HepG2 (cell line): ENCODE results near the gene USP32. TPM values are rescaled to one million over a fixed set of nuclear protein-coding genes. Genes with fewer than 3 reads are reported as not detected.

ENCODE experiments used
- ATAC-seq: fragments of 200-7000 bp; cut with Tn5 transposase; 3 replicates; pipeline ENCODE4 v1.9.1; 2020; ENCODE audit warnings: mild to moderate bottlenecking, moderate library complexity
- BruUV-seq: library from RNA; stranded (reverse); fragments of 400-500 nt; replicated peaks from 2 replicates; lab custom pipeline; 2021; lab: Mats Ljungman, UMichigan
- CTCF ChIA-PET: fragments of 300-600 bp; formaldehyde crosslinking; extraction: SDS; loops from one replicate; lab custom pipeline; 2021; ENCODE audit warnings: low total read pairs, inconsistent platforms, low intra/inter-chr PET ratio; lab: Yijun Ruan, JAX
- POLR2A ChIA-PET: fragments of 350-600 bp; sonication (Branson Sonifier 250); formaldehyde crosslinking; loops from one replicate; lab custom pipeline; 2020; ENCODE audit warnings: antibody characterized with exemption, inconsistent platforms; lab: Yijun Ruan, JAX
- DNase-seq: peaks from one replicate; pipeline ENCODE4 v3.0.0-alpha.2; 2015; ENCODE audit warnings: low spot score
- FAIRE-seq: peaks from 3 replicates; lab custom pipeline; 2011; peaks lifted over from hg19 to GRCh38; lab: Jason Lieb, UNC
- H2AFZ ChIP-seq: one replicate; pipeline ENCODE4 v1.6.1; 2011; ENCODE audit warnings: low read length, inconsistent platforms
- H3K27ac ChIP-seq: fragments of 300-600 bp; 3 replicates; pipeline ENCODE4 v1.8.0; 2011; ENCODE audit warnings: mixed run types, mild to moderate bottlenecking, mixed read lengths, low read length, inconsistent platforms; ENCODE audit not compliant: insufficient read depth; ENCODE audit errors: extremely low read length
- H3K27me3 ChIP-seq, 2 experiments: fragments of 200-600 bp in 1 of 2; 2 replicates in 1 of 2; 3 replicates in 1 of 2; pipeline versions ENCODE4 v1.6.0 to v1.8.0; 2011; ENCODE audit warnings: low read length in 2 of 2, mild to moderate bottlenecking in 2 of 2, moderate library complexity in 2 of 2, inconsistent platforms in 1 of 2; ENCODE audit not compliant: insufficient read depth in 2 of 2, control insufficient read depth in 1 of 2
- H3K36me3 ChIP-seq, 2 experiments: fragments of 200-600 bp in 1 of 2; replicated peaks in 1 of 2; 2 replicates in 1 of 2; 3 replicates in 1 of 2; pipeline versions ENCODE4 v1.5.1 to v1.8.0; 2011; ENCODE audit warnings: low read length in 2 of 2, inconsistent platforms in 1 of 2; ENCODE audit not compliant: insufficient read depth in 2 of 2, control insufficient read depth in 1 of 2
- H3K4me1 ChIP-seq: 2 replicates; pipeline ENCODE4 v1.5.1; 2012; ENCODE audit warnings: low read length, inconsistent platforms; ENCODE audit not compliant: insufficient read depth
- H3K4me2 ChIP-seq: 2 replicates; pipeline ENCODE4 v1.6.0; 2011; ENCODE audit warnings: low read depth, low read length, inconsistent platforms
- H3K4me3 ChIP-seq, 3 experiments: fragments of 200-600 bp in 1 of 3; sonication (generic), shearing (Covaris generic) in 1 of 3; replicated peaks in 1 of 3; 2 replicates each; pipeline ENCODE4 v1.5.1; 2011 to 2016; ENCODE audit warnings: low read length in 3 of 3, inconsistent platforms in 2 of 3, low read depth in 2 of 3, mild to moderate bottlenecking in 2 of 3, control low read depth in 1 of 3, mixed read lengths in 1 of 3; ENCODE audit not compliant: insufficient read depth in 1 of 3
- H3K79me2 ChIP-seq: one replicate; pipeline ENCODE4 v1.6.1; 2011; ENCODE audit warnings: low read length, inconsistent platforms; ENCODE audit not compliant: insufficient read depth
- H3K9ac ChIP-seq: 2 replicates; pipeline ENCODE4 v1.6.0; 2011; ENCODE audit warnings: mild to moderate bottlenecking, low read depth, low read length, inconsistent platforms; ENCODE audit not compliant: insufficient read depth
- H3K9me3 ChIP-seq: 2 replicates; pipeline ENCODE4 v1.5.1; 2012; ENCODE audit warnings: mild to moderate bottlenecking, low read length
- H4K20me1 ChIP-seq: 2 replicates; pipeline ENCODE4 v1.6.0; 2011; ENCODE audit warnings: inconsistent platforms, mild to moderate bottlenecking, low read length, moderate library complexity; ENCODE audit not compliant: insufficient read depth
- BCL6 ChIP-seq: IDR thresholded peaks from 2 replicates; pipeline ENCODE4 v1.6.1; 2016; ENCODE audit warnings: missing genetic modification reagents, missing compliant biosample characterization
- CREM ChIP-seq, 2 experiments: sonication (generic) in 1 of 2; formaldehyde crosslinking in 1 of 2; IDR thresholded peaks; 2 replicates each; pipeline versions ENCODE4 v1.4.0 to v1.6.1; 2016 to 2020; ENCODE audit warnings: antibody characterized with exemption in 1 of 2, mild to moderate bottlenecking in 1 of 2, missing genetic modification reagents in 1 of 2
- FOXP1 ChIP-seq, 2 experiments: fragments of 450-650 bp in 1 of 2; IDR thresholded peaks; 2 replicates each; pipeline ENCODE4 v1.6.1; 2017 to 2018; ENCODE audit warnings: antibody characterized with exemption in 1 of 2
- FOXP4 ChIP-seq: sonication (generic); formaldehyde crosslinking; IDR thresholded peaks from 2 replicates; pipeline ENCODE4 v1.4.0; 2020; ENCODE audit warnings: missing genetic modification reagents
- GATAD2A ChIP-seq: IDR thresholded peaks from 2 replicates; pipeline ENCODE4 v1.6.1; 2016
- SOX13 ChIP-seq, 3 experiments: fragments of 450-650 bp in 1 of 3; sonication (generic) in 1 of 3; formaldehyde crosslinking in 1 of 3; IDR thresholded peaks in 2 of 3; conservative IDR thresholded peaks in 1 of 3; 2 replicates each; pipeline versions ENCODE4 v1.5.0 to v1.6.1; 2016 to 2020; ENCODE audit warnings: antibody characterized with exemption in 1 of 3, mild to moderate bottlenecking in 1 of 3, missing compliant biosample characterization in 1 of 3, missing genetic modification reagents in 1 of 3, moderate library complexity in 1 of 3
- TFAP4 ChIP-seq: sonication (generic); IDR thresholded peaks from 2 replicates; pipeline ENCODE4 v1.6.1; 2016; ENCODE audit warnings: low read depth, borderline replicate concordance
- ZNF121 ChIP-seq: sonication (generic); formaldehyde crosslinking; IDR thresholded peaks from 2 replicates; pipeline ENCODE4 v1.5.0; 2020; ENCODE audit warnings: mild to moderate bottlenecking, missing genetic modification reagents
- ZNF207 ChIP-seq: fragments of 450-650 bp; IDR thresholded peaks from 2 replicates; pipeline ENCODE4 v1.6.1; 2016; ENCODE audit warnings: antibody characterized with exemption, borderline replicate concordance
- ZNF773 ChIP-seq: sonication (generic); formaldehyde crosslinking; IDR thresholded peaks from 2 replicates; pipeline ENCODE4 v1.4.0; 2020; ENCODE audit warnings: missing genetic modification reagents, borderline replicate concordance
- ZNF782 ChIP-seq: sonication (generic); formaldehyde crosslinking; IDR thresholded peaks from 2 replicates; pipeline ENCODE4 v1.4.0; 2020; ENCODE audit warnings: missing genetic modification reagents, mild to moderate bottlenecking, borderline replicate concordance
- WGBS: methylation state at CpG from one replicate; pipeline ENCODE4 v1.1.6; 2017; ENCODE audit warnings: low lambda C conversion rate; 5-methylcytosine and 5-hydroxymethylcytosine counted together
- in situ Hi-C: cut with HindIII; loops from 2 replicates; pipeline ENCODE4 v1.10.0; 2017; ENCODE audit warnings: low pct_unique_long_range_greater_than_20kb; ENCODE audit not compliant: extremely low pct_ligation_motif_present
- intact Hi-C: fragments of 100-400 bp; cut with micrococcal nuclease; formaldehyde crosslinking; loops from one replicate; pipeline ENCODE4 v1.10.0; 2022; ENCODE audit not compliant: unreplicated experiment
- polyA plus RNA-seq, 8 experiments: library from polyadenylated mRNA; depleted of rRNA in 3 of 8; stranded (reverse) in 7 of 8; unstranded in 1 of 8; fragments of >200 nt; fragmentation: Illumina TruSeq in 4 of 8; extraction: Trizol in 4 of 8; gene quantifications; 2 replicates each; pipeline versions ENCODE4 v1.2.1 to v1.2.3, GENCODE V29; 2011 to 2016; ENCODE audit warnings: low read depth in 4 of 8, missing spikeins in 1 of 8, mixed read lengths in 1 of 8; ENCODE audit not compliant: insufficient read depth in 1 of 8
- total RNA-seq, 5 experiments: library from RNA; depleted of rRNA; stranded (reverse); fragments of >200 nt; fragmentation: Illumina TruSeq; extraction: Trizol; gene quantifications; 2 replicates each; pipeline ENCODE4 v1.2.3, GENCODE V29; 2016; ENCODE audit warnings: low read depth in 1 of 5
- TF ChIP-seq, protein P1 (sequence below): sonication (generic); formaldehyde crosslinking; IDR thresholded peaks from 2 replicates; pipeline ENCODE4 v1.8.0; 2022; ENCODE audit warnings: low read depth, missing genetic modification reagents

The USP32 gene
- total and polyA plus RNA-seq, 2 of the 13 experiments (the other 11 are each of a cell fraction or from before 2014, with no cell fraction given) = 24.9 to 39.9 TPM

GRCh38 chr17:60358606-60359225 is 33.2 kb downstream of the USP32 start:
- WGBS = 98% methylated on average over 3 of the region's 3 CpGs
- H3K4me1 ChIP-seq = peaks cover 35% of the 10 kb centered on the region
- in situ Hi-C loops (no loop called here), intact Hi-C loops (no loop called here)
- TF ChIP-seq CREM (IDR thresholded peaks at IDR 0.05) = no peak
- TF ChIP-seq CREM (CRISPR knock-in tag; IDR thresholded peaks at IDR 0.05) = no peak
- TF ChIP-seq ZNF773 = no peak
- no peak for TF ChIP-seq ZNF207
- FAIRE-seq (no peak), DNase-seq (no peak), ATAC-seq (no peak)
- H3K4me3 ChIP-seq = no peak overlapping the region
- no peaks in the 10 kb centered on the region for H3K9me3 ChIP-seq
- no peak overlapping the region for H3K27ac ChIP-seq
- peaks cover 11% of the 10 kb centered on the region for H3K79me2 ChIP-seq
- 0 out of 5 replicates have a peak, but pooled peaks cover 0 to 1% of the 10 kb centered on the region in 2 experiments for H3K36me3 ChIP-seq
- no TSS peak for BruUV-seq
- POLR2A ChIA-PET = no interaction called here
- CTCF ChIA-PET = no interaction called here
- H3K9ac ChIP-seq = no peak overlapping the region
- H4K20me1 ChIP-seq = peaks cover 25% of the 10 kb centered on the region; the same call in 1 of the 2 replicates
- no peaks in the 10 kb centered on the region for H3K27me3 ChIP-seq
- H3K4me2 ChIP-seq = no peak overlapping the region
- H2AFZ ChIP-seq = no peak overlapping the region

DNA sequence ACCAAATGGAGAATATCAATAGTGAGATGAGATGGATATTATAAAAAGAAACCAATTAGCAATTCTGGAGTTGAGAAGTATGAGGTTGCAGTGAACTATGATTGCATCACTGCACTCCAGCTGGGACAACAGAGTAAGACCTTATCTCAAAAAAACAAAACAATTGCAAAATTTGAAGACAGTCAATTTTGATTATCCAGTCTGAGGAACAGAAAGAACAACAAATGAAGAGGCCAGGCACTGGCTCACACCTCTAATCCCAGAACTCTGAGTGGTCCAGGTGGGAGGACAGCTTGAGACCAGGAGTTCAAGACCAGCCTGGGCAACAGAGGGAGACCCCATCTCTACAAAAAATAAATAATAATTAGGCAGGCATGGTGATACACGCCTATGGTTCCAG is 35.0 kb downstream of the USP32 start:
- intact Hi-C loops = loop anchor here (2.0 kb wide), 1 partner anchor 34 kb away; no protein-coding TSS in a partner anchor
- no peak for ATAC-seq
- no peak overlapping the region for H2AFZ ChIP-seq
- H3K4me3 ChIP-seq = no peak overlapping the region
- H3K27ac ChIP-seq = no peak overlapping the region
- BruUV-seq = no TSS peak
- ChIA-PET CTCF (no interaction called here), POLR2A (interaction anchor here (2.3 kb wide), 1 partner anchor 34 kb away, joined by 15 read pairs; the partner anchor contains the start of gene USP32)
- no peak for FAIRE-seq
- 100% methylated on average over 1 of the region's 1 CpG for whole genome bisulfite sequencing
- no peak overlapping the region for H3K4me2 ChIP-seq
- H3K79me2 ChIP-seq = peaks cover 15% of the 10 kb centered on the region
- 0 out of 5 replicates have a peak, but pooled peaks cover 0 to 1% of the 10 kb centered on the region in 2 experiments for H3K36me3 ChIP-seq
- no peak overlapping the region for H3K9ac ChIP-seq
- in situ Hi-C loops = no loop called here
- DNase-seq = no peak
- no peaks in the 10 kb centered on the region for H3K9me3 ChIP-seq
- peaks cover 37% of the 10 kb centered on the region for H3K4me1 ChIP-seq
- H3K27me3 ChIP-seq = no peaks in the 10 kb centered on the region
- peaks cover 25% of the 10 kb centered on the region; the same call in 1 of the 2 replicates for H4K20me1 ChIP-seq
- TF ChIP-seq TFAP4 (peak; percentile 69; the same call in 1 of the 2 replicates), SOX13 (IDR thresholded peaks at IDR 0.05) (no peak), SOX13 (CRISPR knock-in tag; conservative IDR thresholded peaks at IDR 0.05 in 1 of 2, IDR thresholded peaks at IDR 0.05 in 1 of 2) (peak in 1 of 2 experiments; percentile 26; a peak in 1 of 4 replicates), BCL6 (CRISPR knock-in tag) (peak; percentile 69; the same call in 1 of the 2 replicates), ZNF782 (CRISPR knock-in tag) (no peak), ZNF121 (CRISPR knock-in tag) (peak; percentile 89), GATAD2A (0 out of 2 replicates have a peak, but pooled peaks have one; percentile 8), FOXP1 (IDR thresholded peaks at IDR 0.05) (no peak), FOXP1 (CRISPR knock-in tag; IDR thresholded peaks at IDR 0.05) (0 out of 2 replicates have a peak, but pooled peaks have one; percentile 6), FOXP4 (peak; percentile 30; the same call in 1 of the 2 replicates)
- TF ChIP-seq, protein P1, sequence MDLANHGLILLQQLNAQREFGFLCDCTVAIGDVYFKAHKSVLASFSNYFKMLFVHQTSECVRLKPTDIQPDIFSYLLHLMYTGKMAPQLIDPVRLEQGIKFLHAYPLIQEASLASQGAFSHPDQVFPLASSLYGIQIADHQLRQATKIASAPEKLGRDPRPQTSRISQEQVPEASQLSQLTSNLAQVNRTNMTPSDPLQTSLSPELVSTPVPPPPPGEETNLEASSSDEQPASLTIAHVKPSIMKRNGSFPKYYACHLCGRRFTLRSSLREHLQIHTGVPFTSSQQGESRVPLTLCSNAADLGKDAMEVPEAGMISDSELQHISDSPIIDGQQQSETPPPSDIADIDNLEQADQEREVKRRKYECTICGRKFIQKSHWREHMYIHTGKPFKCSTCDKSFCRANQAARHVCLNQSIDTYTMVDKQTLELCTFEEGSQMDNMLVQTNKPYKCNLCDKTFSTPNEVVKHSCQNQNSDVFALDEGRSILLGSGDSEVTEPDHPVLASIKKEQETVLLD = no peak
